Activated CD8-positive, alpha-beta T cell treated with anti-CD3 and anti-CD28 coated beads for 36 hours (primary cell): ENCODE measurements around the gene TREML2. TPM values are rescaled to one million over a fixed set of nuclear protein-coding genes. Genes with fewer than 3 reads are reported as not detected.

ENCODE experiments used
- ATAC-seq: fragments of 200-7000 bp; cut with Tn5 transposase; one replicate; pipeline ENCODE4 v1.10.0; 2021; ENCODE audit warnings: mild to moderate bottlenecking, moderate library complexity
- CTCF ChIA-PET: fragments of 350-600 bp; sonication (Branson Sonifier 250); formaldehyde crosslinking; loops from one replicate; lab custom pipeline; 2021; ENCODE audit warnings: antibody characterized with exemption; lab: Charles Lee
- POLR2A ChIA-PET: fragments of 350-600 bp; sonication (Branson Sonifier 250); formaldehyde crosslinking; loops from one replicate; lab custom pipeline; 2021; ENCODE audit warnings: antibody characterized with exemption; lab: Charles Lee
- DNase-seq: peaks from one replicate; pipeline ENCODE4 v3.0.0-alpha.2; 2020
- H3K27ac Mint-ChIP-seq: one replicate; pipeline ENCODE4 v1.8.0; 2021; ENCODE audit warnings: mild to moderate bottlenecking, mixed read lengths
- H3K27me3 Mint-ChIP-seq: one replicate; pipeline ENCODE4 v1.8.0; 2021; ENCODE audit warnings: mixed read lengths
- H3K36me3 Mint-ChIP-seq: one replicate; pipeline ENCODE4 v1.8.0; 2021; ENCODE audit warnings: low read depth, mixed read lengths
- H3K4me1 Mint-ChIP-seq: one replicate; pipeline ENCODE4 v1.8.0; 2021; ENCODE audit warnings: low read depth, mixed read lengths
- H3K4me3 Mint-ChIP-seq: one replicate; pipeline ENCODE4 v1.8.0; 2021; ENCODE audit warnings: mild to moderate bottlenecking, moderate library complexity, mixed read lengths
- H3K9me3 Mint-ChIP-seq: one replicate; pipeline ENCODE4 v1.8.0; 2021; ENCODE audit warnings: mixed read lengths
- intact Hi-C: fragments of 100-400 bp; cut with micrococcal nuclease; formaldehyde crosslinking; loops from one replicate; pipeline ENCODE4 v1.10.0; 2022
- total RNA-seq, 2 experiments: library from RNA; stranded (reverse); gene quantifications; one replicate each; pipeline ENCODE4 v1.2.3, GENCODE V29; 2021
- TF ChIP-seq, protein P1 (sequence below): fragments of 200-600 bp; IDR thresholded peaks from one replicate; pipeline ENCODE4 v1.8.0; 2022; ENCODE audit warnings: antibody characterized with exemption, mild to moderate bottlenecking

Gene TREML2
- total RNA-seq, 2 experiments from 2014 or later: 6.9 to 8.2 TPM

DNA sequence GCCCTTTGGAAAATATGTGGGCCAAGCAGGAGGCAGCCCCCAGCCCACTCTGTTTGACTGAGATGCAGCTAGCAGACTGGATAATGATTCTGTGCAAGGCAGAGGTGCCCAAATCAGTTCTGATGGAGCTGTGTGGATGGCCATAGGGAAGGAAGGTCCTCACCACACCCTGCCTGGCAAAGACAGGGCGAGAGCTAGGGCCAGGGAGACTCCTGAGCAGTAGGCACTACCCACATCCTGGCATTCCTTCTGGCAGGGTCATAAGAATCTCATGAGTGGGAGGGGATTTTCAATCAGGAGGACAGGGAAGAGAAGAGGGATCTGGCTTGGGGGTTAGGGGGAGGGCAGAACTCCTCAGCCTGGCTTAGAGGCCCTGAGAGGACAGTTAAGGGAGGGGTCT is 19.4 kb downstream of the TREML2 start:
- Mint-ChIP-seq H3K27ac (no peak overlapping the region), H3K9me3 (no peaks in the 10 kb centered on the region), H3K27me3 (no peaks in the 10 kb centered on the region), H3K4me1 (peaks cover 11% of the 10 kb centered on the region), H3K4me3 (no peak overlapping the region), H3K36me3 (no peaks in the 10 kb centered on the region)
- TF ChIP-seq, protein P1, sequence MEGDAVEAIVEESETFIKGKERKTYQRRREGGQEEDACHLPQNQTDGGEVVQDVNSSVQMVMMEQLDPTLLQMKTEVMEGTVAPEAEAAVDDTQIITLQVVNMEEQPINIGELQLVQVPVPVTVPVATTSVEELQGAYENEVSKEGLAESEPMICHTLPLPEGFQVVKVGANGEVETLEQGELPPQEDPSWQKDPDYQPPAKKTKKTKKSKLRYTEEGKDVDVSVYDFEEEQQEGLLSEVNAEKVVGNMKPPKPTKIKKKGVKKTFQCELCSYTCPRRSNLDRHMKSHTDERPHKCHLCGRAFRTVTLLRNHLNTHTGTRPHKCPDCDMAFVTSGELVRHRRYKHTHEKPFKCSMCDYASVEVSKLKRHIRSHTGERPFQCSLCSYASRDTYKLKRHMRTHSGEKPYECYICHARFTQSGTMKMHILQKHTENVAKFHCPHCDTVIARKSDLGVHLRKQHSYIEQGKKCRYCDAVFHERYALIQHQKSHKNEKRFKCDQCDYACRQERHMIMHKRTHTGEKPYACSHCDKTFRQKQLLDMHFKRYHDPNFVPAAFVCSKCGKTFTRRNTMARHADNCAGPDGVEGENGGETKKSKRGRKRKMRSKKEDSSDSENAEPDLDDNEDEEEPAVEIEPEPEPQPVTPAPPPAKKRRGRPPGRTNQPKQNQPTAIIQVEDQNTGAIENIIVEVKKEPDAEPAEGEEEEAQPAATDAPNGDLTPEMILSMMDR: no peak
- intact Hi-C loops: loop anchor here (10.0 kb wide), 1 partner anchor 107 kb away; the partner anchor contains the start of genes NFYA and OARD1
- no peak for DNase-seq
- ChIA-PET POLR2A (no interaction called here), CTCF (interaction anchor here (0.9 to 3.9 kb wide), 20 partner anchors 10 to 139 kb away, joined by 3 to 21 read pairs (median 5); partner anchors contain the start of genes TREML1 and TREML2)
- ATAC-seq: no peak

DNA sequence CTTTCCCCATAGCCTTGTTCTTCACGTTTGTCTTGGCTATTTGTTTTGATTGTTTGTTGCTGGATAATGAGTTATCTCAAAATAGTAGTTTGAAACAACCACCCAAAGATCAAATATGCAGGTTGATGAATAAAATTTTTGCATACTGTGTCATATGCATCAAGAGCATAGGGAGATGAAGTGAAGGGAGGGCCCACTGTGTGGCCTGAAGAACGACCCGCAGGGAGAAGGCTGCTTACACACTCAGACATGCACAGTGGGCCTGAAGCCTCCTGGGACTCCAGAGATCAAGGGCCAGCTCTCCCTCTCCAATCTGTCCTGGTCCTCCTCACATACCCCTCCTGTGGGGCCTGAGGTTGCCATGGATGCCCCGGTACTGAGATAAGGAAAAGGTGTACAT is 21.8 kb downstream of the TREML2 start:
- intact Hi-C loops: no loop called here
- ChIA-PET CTCF (interaction anchor here (3.9 kb wide), 1 partner anchor 9 kb away, joined by 21 read pairs; no protein-coding TSS in a partner anchor), POLR2A (interaction anchor here (1.2 kb wide), 1 partner anchor 8 kb away, joined by 3 read pairs; no protein-coding TSS in a partner anchor)
- DNase-seq (no peak), ATAC-seq (no peak)
- H3K27ac Mint-ChIP-seq: no peak overlapping the region
- no peaks in the 10 kb centered on the region for H3K9me3 Mint-ChIP-seq
- H3K4me1 Mint-ChIP-seq: peaks cover 9% of the 10 kb centered on the region
- H3K4me3 Mint-ChIP-seq: no peak overlapping the region
- no peaks in the 10 kb centered on the region for H3K36me3 Mint-ChIP-seq
- TF ChIP-seq, protein P1: no peak
- no peaks in the 10 kb centered on the region for H3K27me3 Mint-ChIP-seq

DNA sequence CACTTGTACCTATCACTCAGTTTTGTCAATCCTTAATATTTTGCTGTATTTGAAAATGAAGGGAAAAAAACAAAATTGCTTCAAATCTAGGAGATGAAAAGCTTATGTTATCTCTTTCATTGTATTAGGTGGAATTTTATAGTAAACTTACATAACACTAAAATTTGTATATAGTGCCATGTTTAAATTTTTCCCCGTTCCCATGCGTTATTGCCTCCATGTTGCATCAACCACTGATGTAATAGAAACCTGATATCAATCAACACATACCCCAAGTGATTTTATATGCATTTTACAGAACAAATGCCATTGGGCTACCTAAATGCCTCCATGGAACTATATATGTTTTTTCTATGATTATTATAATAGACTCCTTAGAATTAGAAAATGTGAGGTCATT is 23.3 kb downstream of the TREML2 start:
- Mint-ChIP-seq H3K4me1 (peaks cover 9% of the 10 kb centered on the region), H3K27me3 (no peaks in the 10 kb centered on the region), H3K36me3 (no peaks in the 10 kb centered on the region), H3K27ac (no peak overlapping the region), H3K4me3 (no peak overlapping the region), H3K9me3 (no peaks in the 10 kb centered on the region)
- ATAC-seq: no peak
- TF ChIP-seq, protein P1: no peak
- ChIA-PET POLR2A (interaction anchor here (0.6 kb wide), 1 partner anchor 265 kb away, joined by 3 read pairs; no protein-coding TSS in a partner anchor), CTCF (interaction anchor here (0.7 to 1.4 kb wide), 3 partner anchors 11 to 179 kb away, joined by 3 read pairs; no protein-coding TSS in a partner anchor)
- intact Hi-C loops: no loop called here
- no peak for DNase-seq

DNA sequence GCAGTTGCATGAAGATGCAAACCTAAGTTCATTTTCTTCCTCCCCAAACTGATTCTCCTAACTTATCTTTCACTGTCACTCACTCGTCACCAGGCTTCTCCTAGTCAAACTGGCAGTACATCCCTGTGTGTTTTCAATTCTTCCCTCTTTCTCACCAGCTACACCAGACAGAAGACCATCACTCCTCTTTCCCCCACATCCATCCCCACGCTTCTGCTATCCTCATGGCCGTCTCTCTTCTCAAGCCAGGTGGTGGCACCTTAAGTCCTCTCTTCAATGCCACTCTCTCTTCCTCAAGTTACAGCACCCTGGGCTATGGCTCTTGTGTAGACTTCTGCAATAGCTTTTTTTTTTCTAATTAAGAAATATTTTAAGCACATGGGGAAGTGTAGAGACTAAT is 23.7 kb downstream of the TREML2 start:
- TF ChIP-seq, protein P1: no peak
- H3K4me1 Mint-ChIP-seq: peaks cover 8% of the 10 kb centered on the region
- H3K27me3 Mint-ChIP-seq: no peaks in the 10 kb centered on the region
- H3K36me3 Mint-ChIP-seq: no peaks in the 10 kb centered on the region
- no peak for ATAC-seq
- H3K27ac Mint-ChIP-seq: no peak overlapping the region
- ChIA-PET CTCF (interaction anchor here (1.1 to 1.4 kb wide), 3 partner anchors 13 to 178 kb away, joined by 3 to 6 read pairs (median 3); no protein-coding TSS in a partner anchor), POLR2A (interaction anchor here (0.6 kb wide), 1 partner anchor 265 kb away, joined by 3 read pairs; no protein-coding TSS in a partner anchor)
- H3K4me3 Mint-ChIP-seq: no peak overlapping the region
- DNase-seq: no peak
- H3K9me3 Mint-ChIP-seq: no peaks in the 10 kb centered on the region
- intact Hi-C loops: no loop called here

DNA sequence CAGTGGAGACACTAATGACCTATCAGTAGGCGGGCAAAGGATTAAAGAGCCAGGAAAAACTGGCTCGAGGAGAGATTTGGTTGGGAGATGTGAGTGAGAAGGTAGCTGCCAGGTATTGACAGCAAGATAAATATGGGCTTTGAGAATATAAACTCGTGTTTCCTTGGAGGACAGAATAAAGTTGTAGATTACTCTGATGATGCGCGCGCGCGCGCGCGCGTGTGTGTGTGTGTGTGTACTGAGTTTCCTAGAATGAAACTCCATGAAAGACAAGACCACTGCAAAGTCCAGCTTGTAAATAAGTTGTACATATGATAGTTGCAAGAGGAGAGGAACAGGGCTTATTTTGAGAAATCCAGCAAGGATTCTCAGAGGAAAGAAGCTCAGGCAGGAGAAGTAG is 24.8 kb downstream of the TREML2 start:
- H3K9me3 Mint-ChIP-seq: no peaks in the 10 kb centered on the region
- no peaks in the 10 kb centered on the region for H3K27me3 Mint-ChIP-seq
- no peak for ATAC-seq
- no peaks in the 10 kb centered on the region for H3K4me1 Mint-ChIP-seq
- no peak overlapping the region for H3K27ac Mint-ChIP-seq
- intact Hi-C loops: no loop called here
- TF ChIP-seq, protein P1: no peak
- no peak overlapping the region for H3K4me3 Mint-ChIP-seq
- ChIA-PET CTCF (interaction anchor here (1.2 to 1.4 kb wide), 3 partner anchors 14 to 108 kb away, joined by 3 to 6 read pairs (median 3); no protein-coding TSS in a partner anchor), POLR2A (no interaction called here)
- DNase-seq: no peak
- H3K36me3 Mint-ChIP-seq: no peaks in the 10 kb centered on the region
